Bronchial epithelial cell (primary cell): ENCODE results near the gene SPATA20. TPM values are rescaled to one million over a fixed set of nuclear protein-coding genes. Genes with fewer than 3 reads are reported as not detected.

ENCODE experiments used
- DNase-seq: peaks from one replicate; pipeline ENCODE4 v3.0.0-alpha.2; 2010; ENCODE audit warnings: low read depth
- FAIRE-seq: peaks from 2 replicates; lab custom pipeline; 2011; peaks lifted over from hg19 to GRCh38; lab: Jason Lieb, UNC
- H3K27me3 ChIP-seq: 2 replicates; pipeline ENCODE4 v1.5.1; 2011; ENCODE audit warnings: low read length; ENCODE audit not compliant: control insufficient read depth, insufficient read depth
- H3K36me3 ChIP-seq: 2 replicates; pipeline ENCODE4 v1.5.1; 2011; ENCODE audit warnings: low read length; ENCODE audit not compliant: control insufficient read depth, insufficient read depth
- H3K4me3 ChIP-seq: 2 replicates; pipeline ENCODE4 v1.5.1; 2011; ENCODE audit warnings: mild to moderate bottlenecking, low read depth, low read length, control low read depth
- total RNA-seq: library from RNA; depleted of rRNA; stranded (reverse); fragments of >200 nt; gene quantifications from 2 replicates; pipeline ENCODE4 v1.2.1, GENCODE V29; 2014
- TF ChIP-seq, protein P1 (sequence below): IDR thresholded peaks from 2 replicates; pipeline ENCODE4 v1.5.1; 2011; ENCODE audit warnings: mild to moderate bottlenecking, moderate library complexity, low read length, control low read depth, inconsistent platforms; ENCODE audit not compliant: insufficient read depth, severe bottlenecking

SPATA20 gene
- total RNA-seq, 1 donor from 2014 or later, result 25.0 TPM

DNA sequence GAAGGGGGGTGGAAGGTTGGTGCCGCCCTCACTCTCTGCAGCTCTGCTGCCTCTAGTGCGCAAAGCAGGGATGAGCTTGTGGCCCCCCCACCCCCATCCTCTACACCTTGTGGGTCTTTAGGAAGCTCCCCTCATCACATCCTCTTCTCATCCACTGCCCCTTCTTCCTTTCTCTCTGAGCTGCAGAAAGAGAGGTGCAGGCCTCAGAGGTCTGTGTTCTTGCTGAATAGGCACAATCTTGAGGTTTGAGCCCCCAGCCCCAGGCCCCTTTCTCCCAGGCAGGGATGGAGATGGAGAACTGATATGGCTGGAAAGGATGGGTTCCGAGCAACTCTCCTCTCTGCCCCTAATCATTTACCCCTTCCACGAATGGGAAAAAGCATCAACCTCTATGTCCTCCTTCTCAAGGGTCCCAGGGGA lies 16.1 kb downstream of the SPATA20 start:
- H3K27me3 ChIP-seq, result peaks cover 54% of the 10 kb centered on the region
- H3K36me3 ChIP-seq, result no peaks in the 10 kb centered on the region
- TF ChIP-seq, protein P1, sequence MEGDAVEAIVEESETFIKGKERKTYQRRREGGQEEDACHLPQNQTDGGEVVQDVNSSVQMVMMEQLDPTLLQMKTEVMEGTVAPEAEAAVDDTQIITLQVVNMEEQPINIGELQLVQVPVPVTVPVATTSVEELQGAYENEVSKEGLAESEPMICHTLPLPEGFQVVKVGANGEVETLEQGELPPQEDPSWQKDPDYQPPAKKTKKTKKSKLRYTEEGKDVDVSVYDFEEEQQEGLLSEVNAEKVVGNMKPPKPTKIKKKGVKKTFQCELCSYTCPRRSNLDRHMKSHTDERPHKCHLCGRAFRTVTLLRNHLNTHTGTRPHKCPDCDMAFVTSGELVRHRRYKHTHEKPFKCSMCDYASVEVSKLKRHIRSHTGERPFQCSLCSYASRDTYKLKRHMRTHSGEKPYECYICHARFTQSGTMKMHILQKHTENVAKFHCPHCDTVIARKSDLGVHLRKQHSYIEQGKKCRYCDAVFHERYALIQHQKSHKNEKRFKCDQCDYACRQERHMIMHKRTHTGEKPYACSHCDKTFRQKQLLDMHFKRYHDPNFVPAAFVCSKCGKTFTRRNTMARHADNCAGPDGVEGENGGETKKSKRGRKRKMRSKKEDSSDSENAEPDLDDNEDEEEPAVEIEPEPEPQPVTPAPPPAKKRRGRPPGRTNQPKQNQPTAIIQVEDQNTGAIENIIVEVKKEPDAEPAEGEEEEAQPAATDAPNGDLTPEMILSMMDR, result no peak
- H3K4me3 ChIP-seq, result no peak overlapping the region
- DNase-seq, result no peak
- no peak for FAIRE-seq

DNA sequence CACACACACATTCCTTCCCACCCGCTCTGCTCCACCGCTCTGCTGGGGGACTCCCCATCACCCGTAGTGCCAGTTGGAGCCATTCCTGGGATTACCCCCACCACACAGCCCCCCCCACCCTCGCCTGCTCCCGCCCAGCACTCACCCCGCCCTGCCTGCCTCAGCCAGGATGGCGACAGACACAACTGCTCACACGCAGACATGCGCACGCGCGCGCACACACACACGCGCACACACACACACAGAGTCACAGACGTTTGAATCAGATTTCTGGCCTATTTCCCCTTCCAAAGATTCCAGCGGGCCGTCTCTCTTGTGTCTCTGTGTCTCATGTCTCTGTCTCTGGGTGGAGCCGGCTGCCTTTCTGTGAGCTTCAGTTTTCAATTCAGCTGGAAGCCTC lies 17.9 kb downstream of the SPATA20 start:
- H3K36me3 ChIP-seq, result no peaks in the 10 kb centered on the region
- TF ChIP-seq, protein P1, result no peak
- peaks cover 38% of the 10 kb centered on the region for H3K27me3 ChIP-seq
- H3K4me3 ChIP-seq, result no peak overlapping the region
- DNase-seq, result no peak
- FAIRE-seq, result no peak

DNA sequence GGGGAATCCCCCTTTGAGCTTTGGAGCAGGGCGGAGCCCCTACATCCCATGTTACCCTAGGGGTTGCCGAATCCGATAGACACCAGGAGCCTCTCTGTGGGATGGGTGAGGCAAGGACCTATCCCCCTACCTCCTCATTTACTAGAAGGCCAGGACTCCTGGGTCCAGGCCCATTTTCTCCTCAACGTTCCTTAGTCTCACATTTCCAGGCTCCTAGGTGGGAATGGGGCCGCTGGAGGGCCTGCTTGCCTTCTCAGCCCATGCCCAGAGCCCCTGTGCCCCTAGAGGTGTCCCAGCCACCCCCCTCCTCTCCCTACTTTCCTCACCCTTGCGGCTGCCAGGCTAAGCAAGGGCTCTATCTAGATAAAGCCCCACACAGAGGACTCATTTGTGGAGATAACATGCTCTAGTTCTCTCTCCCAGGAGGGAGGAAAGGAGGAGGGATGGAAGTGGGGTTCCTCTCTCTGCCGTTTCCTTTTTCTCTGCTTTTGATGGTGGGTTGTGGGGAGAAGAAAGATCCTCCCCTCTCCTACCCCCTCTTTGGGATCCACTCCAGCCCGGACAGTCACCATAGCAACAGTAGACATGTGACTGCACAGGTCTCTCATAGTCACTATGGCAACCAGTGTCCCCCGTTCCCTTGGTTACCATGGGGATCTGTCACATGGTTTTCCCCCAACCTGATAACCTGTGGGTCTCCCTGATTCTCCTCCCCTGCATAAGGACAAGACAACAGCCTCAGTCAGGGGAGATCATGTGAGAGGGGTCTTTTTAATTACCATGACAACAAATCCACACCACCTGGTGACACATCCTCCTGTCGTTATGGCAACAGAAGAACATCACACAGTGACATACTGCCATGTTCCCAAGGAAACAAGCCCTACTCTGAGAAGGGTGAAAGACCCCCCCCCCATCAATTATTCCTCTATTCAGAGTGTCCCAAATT lies 18.7 kb downstream of the SPATA20 start:
- TF ChIP-seq, protein P1, result no peak
- no peak for DNase-seq
- FAIRE-seq, result no peak
- H3K36me3 ChIP-seq, result no peaks in the 10 kb centered on the region
- H3K4me3 ChIP-seq, result no peak overlapping the region
- H3K27me3 ChIP-seq, result peaks cover 36% of the 10 kb centered on the region

DNA sequence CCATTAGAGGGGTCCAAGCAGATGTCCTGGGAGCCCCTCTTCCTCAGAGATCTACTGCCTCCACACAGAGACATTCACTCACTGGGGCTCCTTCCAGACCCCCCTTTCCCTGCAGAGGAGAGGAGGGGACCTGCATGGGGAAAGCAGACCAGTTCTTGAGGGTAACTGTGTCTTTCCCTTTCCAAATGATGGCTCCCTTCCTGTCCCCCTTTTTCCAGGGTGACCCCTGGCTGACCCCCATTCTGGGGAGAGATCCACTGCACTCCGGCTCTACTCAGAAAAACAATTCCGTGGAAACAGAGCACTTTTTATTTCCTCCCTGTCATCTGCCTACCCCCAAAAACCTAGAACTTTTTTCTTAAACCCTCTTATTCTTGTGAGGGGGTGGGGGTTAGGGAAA lies 19.9 kb downstream of the SPATA20 start:
- DNase-seq, result no peak
- FAIRE-seq, result no peak
- Histone ChIP-seq H3K4me3 (no peak overlapping the region), H3K27me3 (peaks cover 30% of the 10 kb centered on the region), H3K36me3 (no peaks in the 10 kb centered on the region)
- TF ChIP-seq, protein P1, result no peak

DNA sequence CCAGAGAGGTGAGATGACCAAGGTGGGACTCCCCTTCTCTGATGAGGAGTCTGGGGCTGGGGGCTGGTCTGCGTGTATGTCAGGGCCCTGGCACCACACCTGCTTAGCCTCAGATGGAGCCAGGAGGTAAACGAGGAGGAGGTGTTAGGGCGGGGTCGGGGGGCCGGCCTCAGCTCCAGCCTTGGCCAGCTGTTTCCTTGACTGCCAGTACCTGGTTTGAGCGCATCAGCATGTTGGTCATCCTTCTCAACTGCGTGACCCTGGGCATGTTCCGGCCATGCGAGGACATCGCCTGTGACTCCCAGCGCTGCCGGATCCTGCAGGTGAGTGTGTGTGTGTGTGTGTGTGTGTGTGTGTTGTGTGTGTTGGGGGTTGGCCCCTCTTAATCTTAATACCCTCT lies 21.7 kb downstream of the SPATA20 start:
- TF ChIP-seq, protein P1, result no peak
- FAIRE-seq, result no peak
- Histone ChIP-seq H3K4me3 (no peak overlapping the region), H3K36me3 (no peaks in the 10 kb centered on the region), H3K27me3 (peaks cover 13% of the 10 kb centered on the region)
- no peak for DNase-seq
